Caki2 (cell line): ENCODE data around the gene RAPGEF4. TPM values are rescaled to one million over a fixed set of nuclear protein-coding genes. Genes with fewer than 3 reads are reported as not detected.

Experiments
- DNase-seq: peaks from one replicate; pipeline ENCODE4 v3.0.0-alpha.2; 2015; ENCODE audit warnings: low read depth
- in situ Hi-C: cut with HindIII; loops from 2 replicates; pipeline ENCODE4 v1.10.0; 2016; ENCODE audit warnings: low sequenced_read_pairs, low pct_unique_long_range_greater_than_20kb, mixed read lengths
- total RNA-seq: library from RNA; depleted of rRNA; stranded (reverse); fragments of >200 nt; shearing (Covaris generic); gene quantifications from 2 replicates; pipeline ENCODE4 v1.2.3, GENCODE V29; 2014; ENCODE audit warnings: low replicate concordance

RAPGEF4 gene
- total RNA-seq, 1 experiment from 2014 or later: not detected

GRCh38 chr2:172938713-172939375, 203.2 kb downstream of the RAPGEF4 start:
- in situ Hi-C loops: no loop called here
- DNase-seq: no peak

GRCh38 chr2:172943539-172943938, 207.9 kb downstream of the RAPGEF4 start:
- in situ Hi-C loops: no loop called here
- no peak for DNase-seq

GRCh38 chr2:172944022-172944793, 208.6 kb downstream of the RAPGEF4 start:
- in situ Hi-C loops: no loop called here
- no peak for DNase-seq

- in situ Hi-C loops: no loop called here
- no peak for DNase-seq
Measured at GRCh38 chr2:172944794-172945509, 209.3 kb downstream of the RAPGEF4 start.

- in situ Hi-C loops: no loop called here
- no peak for DNase-seq
Measured at GRCh38 chr2:172945510-172945850, 209.8 kb downstream of the RAPGEF4 start.

GRCh38 chr2:172947461-172948153, 212.0 kb downstream of the RAPGEF4 start:
- in situ Hi-C loops: no loop called here
- no peak for DNase-seq

- in situ Hi-C loops: no loop called here
- no peak for DNase-seq
Measured at GRCh38 chr2:172949522-172949921, 213.9 kb downstream of the RAPGEF4 start.

- no peak for DNase-seq
- in situ Hi-C loops: no loop called here
Measured at GRCh38 chr2:172950565-172950964, 214.9 kb downstream of the RAPGEF4 start.

GRCh38 chr2:172951554-172951953, 215.9 kb downstream of the RAPGEF4 start:
- in situ Hi-C loops: no loop called here
- DNase-seq: no peak

GRCh38 chr2:172953411-172953810, 217.8 kb downstream of the RAPGEF4 start:
- in situ Hi-C loops: no loop called here
- DNase-seq: no peak

GRCh38 chr2:172953970-172954852, 218.6 kb downstream of the RAPGEF4 start:
- no peak for DNase-seq
- in situ Hi-C loops: no loop called here

GRCh38 chr2:172955587-172955986, 219.9 kb downstream of the RAPGEF4 start:
- DNase-seq: no peak
- in situ Hi-C loops: no loop called here

GRCh38 chr2:172957734-172958133, 222.1 kb downstream of the RAPGEF4 start:
- in situ Hi-C loops: no loop called here

GRCh38 chr2:172962082-172962481, 226.4 kb downstream of the RAPGEF4 start:
- DNase-seq: no peak
- in situ Hi-C loops: no loop called here

More at GRCh38 chr2:172957734-172958133, 222.1 kb downstream of the RAPGEF4 start:
- no peak for DNase-seq

GRCh38 chr2:172962824-172963223, 227.2 kb downstream of the RAPGEF4 start:
- in situ Hi-C loops: no loop called here
- DNase-seq: no peak

GRCh38 chr2:172964511-172965139, 229.0 kb downstream of the RAPGEF4 start:
- in situ Hi-C loops: no loop called here
- DNase-seq: no peak

- DNase-seq: no peak
- in situ Hi-C loops: no loop called here
Measured at GRCh38 chr2:172965433-172966212, 230.0 kb downstream of the RAPGEF4 start.
